Stomach (tissue), 9 donors: ENCODE measurements around the gene GJB1. TPM values are rescaled to one million over a fixed set of nuclear protein-coding genes. Genes with fewer than 3 reads are reported as not detected.
"Not testable (repeated sequence)": the region's sequence is repeated elsewhere in the genome, so short reads cannot be mapped to it uniquely, and the experiment has no call there.

Experiments
- DNase-seq, 2 donors: peaks; one replicate each; pipeline versions ENCODE4 v3.0.0 to v3.0.0-alpha.2; 2013 to 2019
- H3K27ac ChIP-seq, 5 donors: fragments of 200-600 bp in 4 of 5; sonication (generic) in 4 of 5; one replicate each; pipeline ENCODE4 v1.5.1; 2013 to 2019; ENCODE audit warnings: mild to moderate bottlenecking in 1 of 5, moderate library complexity in 1 of 5
- H3K27me3 ChIP-seq, 3 donors: fragments of 200-600 bp; sonication (generic); one replicate each; pipeline ENCODE4 v1.5.1; 2017 to 2019; ENCODE audit warnings: mixed run types in 1 of 3
- H3K36me3 ChIP-seq, 4 donors: fragments of 200-600 bp; sonication (generic); 1 replicate in 3 of 4; 2 replicates in 1 of 4; pipeline ENCODE4 v1.5.1; 2016 to 2019
- H3K4me1 ChIP-seq, 4 donors: fragments of 200-600 bp; sonication (generic); one replicate each; pipeline ENCODE4 v1.5.1; 2016 to 2019
- H3K4me3 ChIP-seq, 4 donors: fragments of 200-600 bp; sonication (generic) in 3 of 4; one replicate each; pipeline ENCODE4 v1.5.1; 2016 to 2019; ENCODE audit warnings: mild to moderate bottlenecking in 1 of 4
- H3K9me3 ChIP-seq, 4 donors: fragments of 200-600 bp; sonication (generic); one replicate each; pipeline ENCODE4 v1.5.1; 2016 to 2019
- EP300 ChIP-seq: sonication (generic); formaldehyde crosslinking; IDR thresholded peaks from one replicate; pipeline ENCODE4 v1.6.1; 2017; ENCODE audit warnings: antibody characterized with exemption
- POLR2A ChIP-seq, 4 donors: fragments of 450-650 bp; IDR thresholded peaks; one replicate each; pipeline ENCODE4 v1.6.1; 2016; ENCODE audit warnings: antibody characterized with exemption in 4 of 4, control low read depth in 2 of 4, mild to moderate bottlenecking in 1 of 4, moderate library complexity in 1 of 4
- POLR2AphosphoS5 ChIP-seq, 3 donors: sonication (generic); formaldehyde crosslinking; IDR thresholded peaks; one replicate each; pipeline ENCODE4 v1.6.1; 2016; ENCODE audit warnings: antibody characterized with exemption in 3 of 3
- WGBS, 5 donors: extraction: QIAGEN DNeasy Blood & Tissue Kit in 3 of 5; methylation state at CpG; one replicate each; pipeline versions ENCODE4 v1.1.5 to v1.1.7; 2013 to 2018; 5-methylcytosine and 5-hydroxymethylcytosine counted together
- intact Hi-C: fragments of 100-400 bp; cut with DNase I; formaldehyde crosslinking; loops from one replicate; pipeline ENCODE4 v1.15.1; 2023; ENCODE audit warnings: low total_unique reads
- polyA plus RNA-seq, 3 donors: library from polyadenylated mRNA; stranded (reverse); fragments of 200-250 nt; gene quantifications; one replicate each; pipeline ENCODE4 v1.2.3, GENCODE V29; 2013
- total RNA-seq, 5 donors: library from RNA; depleted of rRNA; stranded (reverse); fragments of >200 nt; gene quantifications; one replicate each; pipeline versions ENCODE4 v1.1.0 to v1.2.3, GENCODE V29; 2014 to 2016
- TF ChIP-seq, protein P1 (sequence below), 7 experiments: fragments of 450-650 bp in 4 of 7; fragments of 200-600 bp in 3 of 7; sonication (generic) in 3 of 7; IDR thresholded peaks; one replicate each; pipeline ENCODE4 v1.5.1; 2016 to 2019; ENCODE audit warnings: antibody characterized with exemption in 7 of 7, control low read depth in 2 of 7, mild to moderate bottlenecking in 1 of 7
- donor health status: healthy with polysubstance abuse.
- donor health status: Bipolar disorder and iron deficiency.
- donor health status: healthy.

GJB1 gene
- total and polyA plus RNA-seq, 8 donors = 6.6 to 39.7 (median 7.7) TPM; not detected in 2

DNA sequence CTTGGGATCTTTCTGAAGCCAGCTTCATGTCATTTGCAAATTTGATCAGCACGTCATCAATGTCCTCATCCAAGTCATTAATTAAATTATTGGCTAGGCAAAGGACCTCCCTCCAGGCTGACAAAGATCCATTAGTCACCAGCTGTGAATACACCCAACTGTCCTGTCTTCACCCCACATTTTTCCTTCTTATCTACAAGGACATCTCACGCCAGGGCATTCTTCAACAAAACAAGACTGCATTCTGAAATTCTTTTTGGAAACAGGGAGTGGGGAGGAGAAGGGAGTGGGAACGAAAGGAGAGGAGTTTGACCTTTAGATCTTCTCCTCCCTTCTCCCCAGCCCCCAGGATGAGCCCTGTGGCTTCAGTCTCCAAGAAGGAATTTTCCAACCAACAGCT lies 45.7 kb upstream of the GJB1 start:
- 56 to 76% (median 65%) methylated on average over 3 of the region's 3 CpGs for whole genome bisulfite sequencing, 5 donors
- intact Hi-C loops = no loop called here

DNA sequence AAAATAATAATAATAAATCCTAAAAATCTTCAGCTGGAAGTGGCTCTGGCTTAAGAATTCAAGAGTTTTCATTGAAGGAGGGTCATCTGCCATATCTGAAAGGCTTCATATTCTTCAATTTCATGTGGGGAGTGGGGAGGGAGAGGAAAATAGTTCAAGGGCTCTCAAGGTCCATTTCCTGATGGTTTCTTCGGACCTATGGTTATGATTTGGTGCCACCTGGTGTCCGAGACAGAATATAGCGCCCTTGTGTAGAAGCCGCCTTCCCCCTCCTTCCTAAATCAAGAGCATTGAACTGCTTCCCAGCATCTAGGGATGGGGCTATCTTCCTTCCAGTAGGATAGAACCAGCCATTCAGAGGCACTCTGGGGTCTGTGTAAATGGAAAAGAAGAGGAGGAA lies 44.1 kb upstream of the GJB1 start:
- no peak overlapping the region for H3K27ac ChIP-seq
- TF ChIP-seq POLR2A (IDR thresholded peaks at IDR 0.05) (no peak), EP300 (no peak)
- TF ChIP-seq, protein P1, sequence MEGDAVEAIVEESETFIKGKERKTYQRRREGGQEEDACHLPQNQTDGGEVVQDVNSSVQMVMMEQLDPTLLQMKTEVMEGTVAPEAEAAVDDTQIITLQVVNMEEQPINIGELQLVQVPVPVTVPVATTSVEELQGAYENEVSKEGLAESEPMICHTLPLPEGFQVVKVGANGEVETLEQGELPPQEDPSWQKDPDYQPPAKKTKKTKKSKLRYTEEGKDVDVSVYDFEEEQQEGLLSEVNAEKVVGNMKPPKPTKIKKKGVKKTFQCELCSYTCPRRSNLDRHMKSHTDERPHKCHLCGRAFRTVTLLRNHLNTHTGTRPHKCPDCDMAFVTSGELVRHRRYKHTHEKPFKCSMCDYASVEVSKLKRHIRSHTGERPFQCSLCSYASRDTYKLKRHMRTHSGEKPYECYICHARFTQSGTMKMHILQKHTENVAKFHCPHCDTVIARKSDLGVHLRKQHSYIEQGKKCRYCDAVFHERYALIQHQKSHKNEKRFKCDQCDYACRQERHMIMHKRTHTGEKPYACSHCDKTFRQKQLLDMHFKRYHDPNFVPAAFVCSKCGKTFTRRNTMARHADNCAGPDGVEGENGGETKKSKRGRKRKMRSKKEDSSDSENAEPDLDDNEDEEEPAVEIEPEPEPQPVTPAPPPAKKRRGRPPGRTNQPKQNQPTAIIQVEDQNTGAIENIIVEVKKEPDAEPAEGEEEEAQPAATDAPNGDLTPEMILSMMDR (IDR thresholded peaks at IDR 0.05) = peak in 5 of 7 experiments; percentile 39 to 73 (median 65)
- WGBS, 5 donors = 0 to 4% (median 4%) methylated on average over 4 of the region's 4 CpGs
- intact Hi-C loops = no loop called here
- no peaks in the 10 kb centered on the region for H3K9me3 ChIP-seq
- H3K4me1 ChIP-seq = peaks cover 0 to 15% (median 4%) of the 10 kb centered on the region in 4 donors
- peaks cover 0 to 8% (median 0%) of the 10 kb centered on the region in 3 donors for H3K27me3 ChIP-seq
- H3K36me3 ChIP-seq = no peaks in the 10 kb centered on the region
- peak; percentile 65 to 89 for DNase-seq
- no peak overlapping the region for H3K4me3 ChIP-seq

More for the DNA sequence above, 45.7 kb upstream of the GJB1 start:
- peaks cover 0 to 10% (median 2%) of the 10 kb centered on the region in 4 donors for H3K4me1 ChIP-seq
- peaks cover 0 to 5% (median 0%) of the 10 kb centered on the region in 3 donors for H3K27me3 ChIP-seq
- no peak for DNase-seq
- no peaks in the 10 kb centered on the region for H3K36me3 ChIP-seq
- H3K9me3 ChIP-seq = no peaks in the 10 kb centered on the region
- no peak for TF ChIP-seq POLR2A (IDR thresholded peaks at IDR 0.05)
- TF ChIP-seq, protein P1 (IDR thresholded peaks at IDR 0.05) = no peak
- TF ChIP-seq EP300 = no peak
- TF ChIP-seq POLR2AphosphoS5 (IDR thresholded peaks at IDR 0.05) = no peak
- no peak overlapping the region for H3K27ac ChIP-seq
- H3K4me3 ChIP-seq = no peak overlapping the region

DNA sequence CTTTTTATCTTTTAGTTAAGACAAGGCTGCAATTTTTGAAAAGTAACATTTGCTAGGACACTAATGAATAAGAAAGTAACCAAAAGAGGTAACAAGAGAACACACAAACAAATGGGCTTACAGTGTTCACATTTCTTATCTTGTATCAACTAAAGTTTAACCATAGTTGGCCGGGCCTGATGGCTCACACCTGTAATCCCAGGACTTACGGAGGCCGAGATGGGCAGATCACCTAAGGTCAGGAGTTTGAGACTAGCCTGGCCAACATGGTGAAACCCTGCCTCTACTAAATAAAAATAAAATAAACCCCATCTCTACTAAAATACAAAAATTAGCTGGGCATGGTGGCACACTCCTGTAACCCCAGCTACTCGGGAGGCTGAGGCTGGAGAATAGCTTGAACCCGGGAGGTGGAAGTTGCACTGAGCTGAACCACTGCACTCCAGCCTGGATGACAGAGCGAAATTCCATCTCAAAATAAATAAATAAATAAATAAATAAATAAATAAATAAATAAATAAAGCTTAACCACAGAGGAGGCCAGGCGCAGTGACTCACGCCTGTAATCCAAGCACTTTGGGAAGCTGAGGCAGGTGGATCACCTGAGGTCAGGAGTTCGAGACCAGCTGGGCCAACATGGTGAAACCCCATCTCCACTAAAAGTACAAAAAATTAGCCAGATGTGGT lies 42.3 kb upstream of the GJB1 start:
- TF ChIP-seq POLR2AphosphoS5 (IDR thresholded peaks at IDR 0.05) = peak in 1 of 3 donors; percentile 31
- intact Hi-C loops, H3K36me3 ChIP-seq, H3K27me3 ChIP-seq, H3K9me3 ChIP-seq: not testable (repeated sequence)
- peak overlapping the region in 4 of 5 donors; percentile 77 to 88 (median 86) for H3K27ac ChIP-seq
- H3K4me1 ChIP-seq = peaks cover 0 to 15% (median 4%) of the 10 kb centered on the region in 4 donors
- DNase-seq = peak in 1 of 2 donors; percentile 40
- 64 to 79% (median 68%) methylated on average over 9 of the region's 9 CpGs for WGBS, 5 donors
- peak overlapping the region in 1 of 4 donors; percentile 33 for H3K4me3 ChIP-seq

DNA sequence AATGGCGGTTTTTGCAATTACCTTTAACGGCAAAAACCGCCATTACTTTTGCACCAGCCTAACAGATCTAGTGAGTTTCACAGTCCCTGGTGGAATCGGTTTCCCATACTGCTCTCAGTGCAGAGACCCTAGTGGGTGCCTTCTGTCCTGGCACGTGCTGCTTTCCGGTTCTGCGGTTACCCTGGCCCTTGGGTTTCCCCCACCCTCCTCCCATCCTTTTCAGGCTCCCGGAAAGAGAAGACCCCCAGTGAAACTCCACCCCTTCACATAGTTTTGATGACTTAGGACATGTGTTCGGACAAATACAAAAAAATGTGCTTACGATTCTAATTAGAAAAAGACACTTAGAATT lies 41.5 kb upstream of the GJB1 start:
- Histone ChIP-seq H3K27me3 (peaks cover 0 to 8% (median 0%) of the 10 kb centered on the region in 3 donors), H3K27ac (peak overlapping the region; percentile 77 to 88 (median 85)), H3K9me3 (no peaks in the 10 kb centered on the region), H3K4me1 (peaks cover 0 to 15% (median 4%) of the 10 kb centered on the region in 4 donors), H3K4me3 (peak overlapping the region; percentile 32 to 47 (median 33)), H3K36me3 (no peaks in the 10 kb centered on the region)
- DNase-seq = peak in 1 of 2 donors; percentile 58
- 1 to 53% (median 18%) methylated on average over 10 of the region's 10 CpGs for WGBS, 5 donors
- intact Hi-C loops = no loop called here
- no peak for TF ChIP-seq POLR2A (IDR thresholded peaks at IDR 0.05)
- no peak for TF ChIP-seq POLR2AphosphoS5 (IDR thresholded peaks at IDR 0.05)
- no peak for TF ChIP-seq EP300
- TF ChIP-seq, protein P1 (IDR thresholded peaks at IDR 0.05) = no peak
